Lung (tissue), 12 donors: ENCODE results near the gene URB2. TPM values are rescaled to one million over a fixed set of nuclear protein-coding genes. Genes with fewer than 3 reads are reported as not detected.
A peak's percentile ranks its signal among the peaks of the same experiment; 100 is the strongest.

Experiments
- ATAC-seq: fragments of 200-7000 bp; cut with Tn5 transposase; one replicate; pipeline ENCODE4 v1.9.1; 2020; ENCODE audit warnings: moderate number of reproducible peaks; ENCODE audit not compliant: insufficient read depth, low FRiP score
- DNase-seq, 3 donors: peaks; one replicate each; pipeline ENCODE4 v3.0.0-alpha.2; 2013 to 2017
- H3K27ac ChIP-seq, 2 donors: one replicate each; pipeline ENCODE4 v1.5.1; 2013; ENCODE audit warnings: mild to moderate bottlenecking in 2 of 2, moderate library complexity in 2 of 2, control low read depth in 1 of 2, inconsistent platforms in 1 of 2, low read depth in 1 of 2, low read length in 1 of 2
- H3K27me3 ChIP-seq, 3 donors: one replicate each; pipeline ENCODE4 v1.5.1; 2013; ENCODE audit warnings: low read length in 2 of 3; ENCODE audit not compliant: control insufficient read depth in 3 of 3, insufficient read depth in 3 of 3
- H3K36me3 ChIP-seq, 4 donors: one replicate each; pipeline ENCODE4 v1.5.1; 2013; ENCODE audit warnings: low read length in 4 of 4, mild to moderate bottlenecking in 1 of 4, moderate library complexity in 1 of 4; ENCODE audit not compliant: control insufficient read depth in 4 of 4, insufficient read depth in 4 of 4
- H3K4me1 ChIP-seq, 5 donors: one replicate each; pipeline ENCODE4 v1.5.1; 2013; ENCODE audit warnings: low read length in 5 of 5, mild to moderate bottlenecking in 2 of 5, moderate library complexity in 1 of 5; ENCODE audit not compliant: control insufficient read depth in 5 of 5, insufficient read depth in 5 of 5
- H3K4me3 ChIP-seq: one replicate; pipeline ENCODE4 v1.5.1; 2013; ENCODE audit warnings: mild to moderate bottlenecking, control low read depth, moderate library complexity
- H3K9ac ChIP-seq, 2 donors: one replicate each; pipeline ENCODE4 v1.5.1; 2013; ENCODE audit warnings: low read length in 2 of 2, control low read depth in 1 of 2; ENCODE audit not compliant: insufficient read depth in 1 of 2
- H3K9me3 ChIP-seq, 4 donors: one replicate each; pipeline ENCODE4 v1.5.1; 2013; ENCODE audit warnings: low read length in 3 of 4, mild to moderate bottlenecking in 1 of 4, moderate library complexity in 1 of 4; ENCODE audit not compliant: control insufficient read depth in 4 of 4, insufficient read depth in 3 of 4
- CTCF ChIP-seq: IDR thresholded peaks from 2 replicates; pipeline ENCODE4 v1.5.1; 2012; ENCODE audit warnings: mild to moderate bottlenecking; ENCODE audit errors: control extremely low read depth, extremely low read depth
- WGBS, 2 donors: extraction: QIAGEN DNeasy Blood & Tissue Kit; methylation state at CpG; one replicate each; pipeline ENCODE4 v1.1.7; 2013; 5-methylcytosine and 5-hydroxymethylcytosine counted together
- polyA plus RNA-seq, 2 donors: library from polyadenylated mRNA; stranded (reverse); fragments of 200-250 nt; gene quantifications; one replicate each; pipeline ENCODE4 v1.2.1, GENCODE V29; 2013
- total RNA-seq, 2 donors: library from RNA; depleted of rRNA in 1 of 2; stranded (reverse); fragments of >200 nt in 1 of 2; gene quantifications; one replicate each; pipeline ENCODE4 v1.2.1, GENCODE V29; 2014 to 2021
- donor health status: control.
- donor health status: control.
- donor health status: Bipolar disorder and iron deficiency.
- donor health status: healthy.
- donor health status: DM: yes; HTN: yes; CAD: no.

URB2 gene
- total and polyA plus RNA-seq, 4 donors, result 2.6 to 10.9 (median 6.1) TPM

- no peak for ATAC-seq
- 44 to 55% methylated on average over 5 of the region's 5 CpGs for WGBS, 2 donors
- no peak for DNase-seq
- Histone ChIP-seq H3K27me3 (no peaks in the 10 kb centered on the region), H3K9ac (no peak overlapping the region), H3K4me1 (no peaks in the 10 kb centered on the region), H3K36me3 (no peaks in the 10 kb centered on the region), H3K27ac (no peak overlapping the region), H3K4me3 (no peak overlapping the region), H3K9me3 (no peaks in the 10 kb centered on the region)
- TF ChIP-seq CTCF, result no peak
Observed at GRCh38 chr1:229674042-229674441, 48.0 kb downstream of the URB2 start.

- DNase-seq, result no peak
- no peak for TF ChIP-seq CTCF
- no peak for ATAC-seq
Observed at GRCh38 chr1:229675396-229675795, 49.3 kb downstream of the URB2 start.

GRCh38 chr1:229685149-229685548, 59.1 kb downstream of the URB2 start:
- H3K4me1 ChIP-seq, result no peaks in the 10 kb centered on the region
- H3K9me3 ChIP-seq, result peaks cover 0 to 4% (median 2%) of the 10 kb centered on the region in 4 donors
- no peaks in the 10 kb centered on the region for H3K27me3 ChIP-seq
- no peak overlapping the region for H3K27ac ChIP-seq
- DNase-seq (no peak), ATAC-seq (no peak)
- 91 to 98% methylated on average over 2 of the region's 2 CpGs for WGBS, 2 donors
- no peak for TF ChIP-seq CTCF
- H3K9ac ChIP-seq, result no peak overlapping the region
- no peaks in the 10 kb centered on the region for H3K36me3 ChIP-seq
- H3K4me3 ChIP-seq, result no peak overlapping the region

More at GRCh38 chr1:229675396-229675795, 49.3 kb downstream of the URB2 start:
- Histone ChIP-seq H3K9ac (no peak overlapping the region), H3K27me3 (no peaks in the 10 kb centered on the region), H3K9me3 (no peaks in the 10 kb centered on the region), H3K4me1 (no peaks in the 10 kb centered on the region), H3K4me3 (no peak overlapping the region), H3K36me3 (no peaks in the 10 kb centered on the region), H3K27ac (no peak overlapping the region)

DNA sequence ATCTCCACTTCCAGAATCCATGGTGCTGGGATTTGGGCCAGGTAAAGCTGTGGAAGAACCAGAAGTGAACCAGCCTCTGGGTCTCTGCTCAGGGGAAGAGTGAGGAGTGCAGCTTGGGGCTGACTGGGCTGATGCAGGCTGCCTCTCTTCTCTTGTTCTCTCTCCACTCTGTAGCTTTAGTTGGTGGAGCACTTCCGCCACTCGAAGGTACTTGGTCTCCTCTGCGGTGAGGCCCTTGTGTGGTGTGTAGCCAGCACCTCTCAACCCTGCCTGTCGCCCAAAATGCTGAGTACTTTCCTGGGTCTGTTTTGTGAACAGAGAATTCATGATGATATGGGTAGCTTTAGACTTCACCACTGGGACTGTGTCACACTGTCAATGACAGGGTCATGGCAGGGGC, 63.2 kb downstream of the URB2 start:
- TF ChIP-seq CTCF, result no peak
- no peak overlapping the region for H3K27ac ChIP-seq
- peak in 2 of 3 donors; percentile 49 to 61 for DNase-seq
- no peaks in the 10 kb centered on the region for H3K36me3 ChIP-seq
- ATAC-seq, result no peak
- WGBS, 2 donors, result 69 to 86% methylated on average over 4 of the region's 4 CpGs
- peaks cover 0 to 4% (median 2%) of the 10 kb centered on the region in 4 donors for H3K9me3 ChIP-seq
- H3K4me1 ChIP-seq, result peaks cover 0 to 15% (median 4%) of the 10 kb centered on the region in 5 donors
- H3K4me3 ChIP-seq, result no peak overlapping the region
- no peak overlapping the region for H3K9ac ChIP-seq
- H3K27me3 ChIP-seq, result no peaks in the 10 kb centered on the region
